GM12891 (cell line): ENCODE data around the gene FGD3.

ENCODE experiments used
- POLR2A ChIP-seq: IDR thresholded peaks from 2 replicates; pipeline ENCODE4 v1.6.1; 2011; ENCODE audit warnings: low read depth, low read length, control low read depth
- TAF1 ChIP-seq: IDR thresholded peaks from 2 replicates; pipeline ENCODE4 v1.6.1; 2011; ENCODE audit warnings: low read depth, low read length, control low read depth

DNA sequence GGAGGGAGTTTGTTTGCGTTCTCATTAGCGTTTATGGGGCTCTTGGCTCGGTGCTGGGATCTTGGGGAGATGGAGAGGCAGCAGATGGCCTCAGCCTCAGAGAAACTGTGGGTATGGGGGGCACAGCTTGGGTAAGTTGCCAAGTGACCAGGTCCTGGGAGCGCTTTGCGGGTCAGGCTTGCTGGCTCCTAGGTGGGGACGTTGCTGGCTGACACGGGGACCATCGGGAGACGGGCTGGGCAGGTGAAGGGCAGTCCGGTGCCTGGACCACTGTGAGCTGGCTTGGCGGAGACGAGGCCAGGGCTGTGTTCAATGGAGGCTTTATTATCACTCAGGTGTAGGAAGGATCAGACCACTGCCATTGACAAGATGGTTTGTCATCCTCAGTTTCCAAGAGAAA, 30.0 kb downstream of the FGD3 start:
- no peak for TF ChIP-seq TAF1
- no peak for TF ChIP-seq POLR2A
